ACC112 (cell line): Measurements from ENCODE around the gene RNF175.

Source experiments
- H2AFZ ChIP-seq: fragments of 200-600 bp; sonication (generic); one replicate; pipeline ENCODE4 v1.6.0; 2017; ENCODE audit warnings: antibody characterized with exemption, low read length; ENCODE audit not compliant: unreplicated experiment
- H3K27ac ChIP-seq: fragments of 200-600 bp; sonication (generic); 2 replicates; pipeline ENCODE4 v1.5.1; 2014; ENCODE audit warnings: low read depth, mild to moderate bottlenecking, antibody characterized with exemption, low read length, moderate library complexity
- H3K27me3 ChIP-seq: fragments of 200-600 bp; sonication (generic); 2 replicates; pipeline ENCODE4 v1.6.1; 2014; ENCODE audit warnings: mild to moderate bottlenecking, antibody characterized with exemption, low read length, moderate library complexity, mixed read lengths; ENCODE audit not compliant: insufficient read depth
- H3K36me3 ChIP-seq: fragments of 200-600 bp; sonication (generic); 2 replicates; pipeline ENCODE4 v1.6.1; 2016; ENCODE audit warnings: mild to moderate bottlenecking, antibody characterized with exemption, low read length, moderate library complexity, mixed read lengths; ENCODE audit not compliant: insufficient read depth
- H3K4me1 ChIP-seq: fragments of 200-600 bp; sonication (generic); one replicate; pipeline ENCODE4 v1.6.1; 2016; ENCODE audit warnings: low read length, mixed read lengths; ENCODE audit not compliant: insufficient read depth, unreplicated experiment, control insufficient read depth
- H3K4me3 ChIP-seq: fragments of 200-600 bp; sonication (generic); 2 replicates; pipeline ENCODE4 v1.5.1; 2014; ENCODE audit warnings: mild to moderate bottlenecking, low read depth, low read length
- H3K79me2 ChIP-seq: fragments of 200-600 bp; sonication (generic); one replicate; pipeline ENCODE4 v1.6.0; 2016; ENCODE audit warnings: low read length; ENCODE audit not compliant: control insufficient read depth, unreplicated experiment, insufficient read depth

The RNF175 gene

DNA sequence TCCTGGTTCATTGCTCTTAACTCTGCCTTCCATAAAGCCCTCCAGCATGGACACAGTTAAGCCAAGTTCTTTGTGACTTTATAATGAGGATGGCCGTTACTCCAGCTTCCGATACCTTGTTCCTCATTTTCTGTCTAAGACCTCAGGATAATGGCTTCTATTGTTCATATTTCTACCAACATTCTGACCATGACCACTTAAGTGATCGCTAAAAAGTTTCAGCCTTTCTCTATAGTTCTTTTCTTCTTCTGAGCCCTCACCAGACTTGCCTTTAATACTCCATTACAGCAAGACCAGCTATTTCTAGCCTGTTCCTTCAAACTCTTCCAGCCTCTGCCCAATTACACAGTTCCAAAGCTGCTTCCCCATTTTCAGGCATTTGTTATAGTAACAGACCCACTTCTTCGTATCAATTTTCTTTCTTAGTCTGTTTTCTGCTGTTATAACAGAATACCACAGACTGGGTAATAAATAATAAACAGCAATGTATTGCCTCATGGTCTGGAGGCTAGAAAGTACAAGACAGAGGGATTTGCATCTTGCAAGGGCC is 12.3 kb downstream of the RNF175 start:
- Histone ChIP-seq H3K27ac (no peak overlapping the region), H3K36me3 (no peaks in the 10 kb centered on the region), H3K4me1 (peaks cover 9% of the 10 kb centered on the region), H3K27me3 (no peaks in the 10 kb centered on the region; the same call in 1 of the 2 replicates), H2AFZ (no peak overlapping the region), H3K4me3 (no peak overlapping the region), H3K79me2 (no peaks in the 10 kb centered on the region)

DNA sequence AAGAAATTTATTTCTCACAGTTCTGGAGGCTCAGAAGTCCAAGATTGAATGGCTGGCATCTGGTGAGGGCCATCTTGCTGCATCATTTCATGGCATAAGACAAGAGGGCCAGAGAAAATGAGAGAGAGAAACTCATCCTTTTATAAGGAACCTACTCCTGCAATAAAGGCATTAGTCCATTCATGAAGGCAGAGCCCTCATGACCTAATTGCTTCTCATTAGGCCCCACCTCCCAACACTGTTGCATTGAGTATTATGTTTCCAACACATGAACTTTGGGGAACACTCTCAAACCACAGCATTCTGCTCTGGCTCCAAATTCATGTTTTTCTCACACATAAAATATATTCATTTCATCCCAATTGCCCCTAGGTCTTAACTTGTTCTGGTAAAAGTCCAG is 14.2 kb downstream of the RNF175 start:
- H2AFZ ChIP-seq: no peak overlapping the region
- no peak overlapping the region for H3K27ac ChIP-seq
- no peak overlapping the region for H3K4me3 ChIP-seq
- peaks cover 9% of the 10 kb centered on the region for H3K4me1 ChIP-seq
- no peaks in the 10 kb centered on the region for H3K27me3 ChIP-seq
- no peaks in the 10 kb centered on the region for H3K79me2 ChIP-seq
- H3K36me3 ChIP-seq: no peaks in the 10 kb centered on the region

DNA sequence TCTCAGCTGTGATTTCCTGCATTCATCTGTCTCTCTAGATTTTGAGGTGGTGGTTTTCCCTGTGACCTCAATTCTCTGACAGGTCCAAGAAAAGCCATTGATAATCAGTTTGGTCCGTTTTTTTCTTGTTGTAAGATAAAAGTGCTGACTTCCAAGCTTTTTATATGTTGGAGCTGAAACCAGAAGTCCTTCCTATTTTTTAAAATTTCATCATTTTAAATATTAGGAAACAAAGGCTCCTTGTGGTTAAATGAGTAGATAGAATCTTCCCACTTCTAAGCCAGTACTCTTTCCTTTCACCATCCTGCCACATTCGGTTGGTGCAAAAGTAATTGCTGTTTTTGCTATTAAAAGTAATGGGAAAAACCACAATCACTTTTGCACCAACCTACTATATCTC is 18.3 kb downstream of the RNF175 start:
- H3K36me3 ChIP-seq: no peaks in the 10 kb centered on the region
- no peak overlapping the region for H3K4me3 ChIP-seq
- no peak overlapping the region for H3K27ac ChIP-seq
- no peaks in the 10 kb centered on the region for H3K27me3 ChIP-seq
- no peak overlapping the region for H2AFZ ChIP-seq
- no peaks in the 10 kb centered on the region for H3K79me2 ChIP-seq
- no peaks in the 10 kb centered on the region for H3K4me1 ChIP-seq

DNA sequence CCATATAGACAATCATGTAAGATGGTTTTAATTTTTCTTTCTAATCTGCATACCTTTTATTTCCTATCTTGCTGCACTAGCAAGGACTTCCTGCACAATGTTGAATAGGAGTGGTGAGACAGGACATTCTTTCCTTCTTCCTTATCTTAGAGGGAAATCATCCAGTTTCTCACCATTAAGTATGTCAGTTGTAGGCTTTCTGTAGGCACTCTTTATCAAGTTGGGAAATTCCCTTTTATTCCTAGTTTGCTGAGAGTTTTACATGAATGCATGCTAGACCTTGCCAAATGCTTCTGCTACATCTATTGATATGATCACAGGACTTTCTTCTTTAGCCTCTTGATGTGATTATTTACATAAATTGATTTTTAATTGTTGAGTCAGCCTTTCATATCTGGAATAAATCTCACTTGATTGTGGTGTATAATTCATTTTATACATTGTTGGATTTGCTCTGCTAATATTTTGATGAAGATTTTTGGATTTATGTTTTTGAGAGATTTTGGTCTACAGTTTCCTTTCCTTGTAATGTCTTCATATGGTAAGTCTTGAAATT is 23.8 kb downstream of the RNF175 start:
- Histone ChIP-seq H3K4me3 (no peak overlapping the region), H3K4me1 (peaks cover 9% of the 10 kb centered on the region), H3K27me3 (no peaks in the 10 kb centered on the region), H3K79me2 (no peaks in the 10 kb centered on the region), H3K27ac (no peak overlapping the region), H2AFZ (no peak overlapping the region), H3K36me3 (no peaks in the 10 kb centered on the region)

DNA sequence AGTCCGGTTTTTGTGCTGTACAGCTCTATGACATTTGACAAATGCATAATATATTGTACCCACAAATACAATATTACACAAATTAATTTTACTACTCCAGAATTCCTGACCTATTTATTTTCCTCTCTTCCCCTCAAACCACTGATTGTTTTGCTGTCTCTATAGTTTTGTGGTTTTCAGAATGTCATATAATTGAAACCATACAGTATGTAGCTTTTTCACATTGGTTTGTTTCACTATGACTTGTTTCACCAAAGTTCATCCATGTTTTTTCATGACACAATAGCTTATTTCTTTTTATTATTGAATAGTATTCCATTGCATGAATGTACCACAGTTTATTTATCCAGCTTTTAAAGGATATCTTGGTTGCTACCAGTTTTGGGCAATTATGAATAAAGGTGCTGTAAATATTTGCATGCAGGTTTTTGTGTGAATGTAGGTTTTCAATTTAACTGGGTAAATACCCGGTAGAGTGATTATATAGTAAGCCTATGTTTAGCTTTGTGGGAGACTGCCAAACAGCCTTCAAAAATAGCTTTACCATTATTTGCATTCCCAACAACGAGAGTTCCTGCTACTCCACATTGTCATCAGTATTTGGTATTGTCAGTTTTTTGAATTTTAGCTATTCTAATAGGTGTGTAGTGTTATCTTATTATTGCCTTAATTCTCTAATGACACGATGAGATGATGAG is 25.9 kb downstream of the RNF175 start:
- Histone ChIP-seq H3K4me3 (no peak overlapping the region), H3K4me1 (peaks cover 13% of the 10 kb centered on the region), H2AFZ (no peak overlapping the region), H3K36me3 (no peaks in the 10 kb centered on the region), H3K27ac (no peak overlapping the region), H3K27me3 (no peaks in the 10 kb centered on the region), H3K79me2 (no peaks in the 10 kb centered on the region)

DNA sequence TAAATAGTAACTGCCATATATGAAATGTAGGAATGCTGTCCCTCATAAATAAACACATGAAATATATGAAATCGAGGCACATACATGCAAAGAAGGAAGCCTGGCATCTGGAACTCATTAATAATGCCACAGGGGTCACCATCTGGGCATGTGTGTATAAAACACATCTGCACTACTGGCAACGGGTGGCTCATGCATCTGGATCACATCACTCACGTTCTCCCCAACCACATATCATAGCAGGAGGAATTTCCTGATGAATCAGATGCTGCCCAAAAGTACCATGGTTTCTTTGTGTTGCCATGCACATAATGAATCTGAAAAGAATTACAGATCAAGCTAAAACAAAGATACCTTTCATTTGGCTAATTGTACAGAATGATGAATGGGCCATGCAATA is 28.6 kb downstream of the RNF175 start:
- peak overlapping the region; percentile 79 for H3K27ac ChIP-seq
- no peaks in the 10 kb centered on the region for H3K27me3 ChIP-seq
- no peaks in the 10 kb centered on the region for H3K79me2 ChIP-seq
- no peaks in the 10 kb centered on the region for H3K36me3 ChIP-seq
- H3K4me1 ChIP-seq: peaks cover 13% of the 10 kb centered on the region
- H2AFZ ChIP-seq: no peak overlapping the region
- H3K4me3 ChIP-seq: no peak overlapping the region

DNA sequence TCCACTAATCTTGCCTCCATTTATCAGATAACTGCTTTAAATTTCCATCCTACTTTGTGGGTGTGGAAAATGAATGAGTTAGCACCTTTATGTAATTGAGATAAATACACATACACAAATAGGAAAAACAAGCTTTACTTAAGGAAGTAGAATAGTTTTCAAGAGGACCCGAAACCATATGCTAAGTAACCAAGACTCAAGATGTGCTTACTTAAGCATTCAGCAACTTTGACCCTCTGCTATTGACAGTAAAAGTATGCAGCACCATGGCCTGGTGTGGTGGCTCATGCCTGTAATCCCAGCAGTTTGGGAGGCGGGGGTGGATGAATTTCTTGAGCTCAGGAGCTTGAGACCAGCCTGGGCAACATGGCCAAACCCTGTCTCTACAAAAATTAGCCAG is 29.9 kb downstream of the RNF175 start:
- H3K4me1 ChIP-seq: peaks cover 13% of the 10 kb centered on the region
- H3K4me3 ChIP-seq: no peak overlapping the region
- no peaks in the 10 kb centered on the region for H3K36me3 ChIP-seq
- no peak overlapping the region for H3K27ac ChIP-seq
- H3K27me3 ChIP-seq: no peaks in the 10 kb centered on the region
- no peak overlapping the region for H2AFZ ChIP-seq
- H3K79me2 ChIP-seq: no peaks in the 10 kb centered on the region

DNA sequence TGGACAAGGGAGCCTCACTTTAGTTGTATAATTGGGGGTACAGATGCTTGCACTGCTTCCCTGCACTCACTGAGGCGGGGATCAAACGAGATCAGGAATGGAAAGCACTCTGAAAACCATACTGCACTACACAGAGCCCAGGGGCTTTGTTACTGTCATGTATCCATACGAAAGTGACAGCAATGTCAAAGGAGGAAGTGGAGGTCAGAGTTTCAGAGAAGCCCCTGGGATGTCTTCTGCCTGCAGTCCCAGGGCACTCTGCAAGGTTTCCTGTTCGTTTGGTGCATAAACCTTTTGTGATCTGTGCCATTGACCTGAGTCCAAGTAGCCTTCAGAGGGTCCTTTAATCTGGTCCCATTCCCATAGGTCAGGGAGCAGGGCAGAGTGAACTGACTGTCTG is 31.2 kb downstream of the RNF175 start:
- no peaks in the 10 kb centered on the region for H3K79me2 ChIP-seq
- H3K27me3 ChIP-seq: no peaks in the 10 kb centered on the region
- H3K27ac ChIP-seq: no peak overlapping the region
- peaks cover 13% of the 10 kb centered on the region for H3K4me1 ChIP-seq
- H2AFZ ChIP-seq: no peak overlapping the region
- H3K36me3 ChIP-seq: no peaks in the 10 kb centered on the region
- H3K4me3 ChIP-seq: no peak overlapping the region

DNA sequence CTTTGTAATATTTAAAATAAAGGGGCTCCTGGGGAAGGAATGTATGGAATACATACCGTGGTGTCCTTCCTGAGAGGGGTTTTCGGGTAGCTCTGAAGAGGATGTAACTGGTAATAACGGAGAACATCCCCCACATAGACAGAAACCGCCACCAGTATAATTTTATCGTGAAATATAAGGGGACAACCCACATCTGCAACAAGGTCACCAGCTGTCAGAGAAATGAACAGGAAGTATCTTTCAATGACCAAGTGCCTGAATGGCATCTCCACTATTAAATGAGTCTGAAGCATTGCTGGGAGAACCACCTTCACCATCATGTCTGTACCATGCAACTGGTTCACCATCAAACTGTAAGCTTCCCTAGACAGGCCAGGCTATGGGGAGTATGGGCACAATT is 31.7 kb downstream of the RNF175 start:
- Histone ChIP-seq H3K4me1 (peaks cover 13% of the 10 kb centered on the region), H3K4me3 (no peak overlapping the region), H3K27ac (no peak overlapping the region), H3K27me3 (no peaks in the 10 kb centered on the region), H3K79me2 (no peaks in the 10 kb centered on the region), H2AFZ (no peak overlapping the region), H3K36me3 (no peaks in the 10 kb centered on the region)

DNA sequence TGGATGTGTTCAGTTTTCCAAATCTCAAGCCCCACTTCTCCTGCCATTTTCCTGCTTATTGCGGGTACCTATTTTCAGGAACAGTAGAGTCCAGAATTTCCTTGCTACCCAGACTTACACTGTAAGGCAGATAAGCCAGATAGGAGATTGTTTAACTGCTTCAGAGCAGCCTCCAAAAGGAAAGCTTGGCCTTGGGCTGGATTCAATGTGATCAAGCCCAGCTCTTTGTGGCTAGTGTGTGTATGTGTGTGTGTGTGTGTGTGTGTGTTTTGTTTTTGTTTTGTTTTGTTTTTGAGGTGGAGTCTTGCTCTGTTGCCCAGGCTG is 34.0 kb downstream of the RNF175 start:
- Histone ChIP-seq H3K4me3 (no peak overlapping the region), H3K36me3 (no peaks in the 10 kb centered on the region), H3K79me2 (no peaks in the 10 kb centered on the region), H2AFZ (no peak overlapping the region), H3K4me1 (peaks cover 2% of the 10 kb centered on the region), H3K27ac (no peak overlapping the region), H3K27me3 (no peaks in the 10 kb centered on the region)

DNA sequence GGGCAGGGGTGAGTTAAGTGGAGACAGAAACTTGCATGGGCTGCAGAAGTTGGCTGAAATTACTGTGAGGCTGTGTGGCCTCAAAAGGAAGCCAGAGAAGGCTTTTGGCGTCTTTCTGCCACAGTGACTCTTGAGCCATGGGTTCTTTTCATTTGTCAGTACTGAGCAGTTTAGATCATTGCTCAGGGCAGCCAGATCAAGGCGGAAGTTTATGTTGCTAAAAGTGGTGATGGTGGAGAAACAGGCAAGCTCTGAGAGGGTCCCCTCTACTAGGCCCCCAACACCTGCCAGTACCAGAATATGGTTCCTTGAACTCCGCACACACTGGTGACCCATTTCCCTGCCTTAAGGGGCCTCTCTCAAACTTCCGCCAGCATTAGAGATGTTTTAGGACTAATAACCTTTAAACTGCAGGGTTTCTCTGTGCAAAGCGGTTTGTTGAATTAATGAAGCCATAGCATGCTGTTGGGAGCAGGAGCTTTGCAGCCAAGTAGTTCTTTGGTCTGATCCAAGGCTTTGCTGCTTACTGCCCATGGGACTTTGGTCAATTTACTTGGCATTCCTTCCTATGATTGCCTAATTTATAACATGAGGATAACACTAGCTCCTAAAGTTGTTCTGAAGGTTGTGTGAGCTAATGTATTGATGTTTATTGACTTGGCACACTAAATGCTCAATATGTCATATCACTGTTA is 34.5 kb downstream of the RNF175 start:
- no peaks in the 10 kb centered on the region for H3K79me2 ChIP-seq
- no peak overlapping the region for H3K4me3 ChIP-seq
- H3K27ac ChIP-seq: no peak overlapping the region
- H3K36me3 ChIP-seq: no peaks in the 10 kb centered on the region
- no peaks in the 10 kb centered on the region for H3K4me1 ChIP-seq
- no peaks in the 10 kb centered on the region for H3K27me3 ChIP-seq
- H2AFZ ChIP-seq: no peak overlapping the region
